GM23248 (cell line): Measurements from ENCODE around the gene DLL1. TPM values are rescaled to one million over a fixed set of nuclear protein-coding genes. Genes with fewer than 3 reads are reported as not detected.

Source experiments
- DNase-seq: peaks from one replicate; pipeline ENCODE4 v3.0.0-alpha.2; 2015
- H2AFZ ChIP-seq: fragments of 200-600 bp; sonication (generic); 2 replicates; pipeline ENCODE4 v1.6.1; 2016; ENCODE audit warnings: antibody characterized with exemption
- H3F3A ChIP-seq: fragments of 200-600 bp; sonication (generic); 2 replicates; pipeline ENCODE4 v1.6.1; 2016; ENCODE audit warnings: mild to moderate bottlenecking, antibody characterized with exemption, mixed run types; ENCODE audit not compliant: insufficient read depth
- H3K27ac ChIP-seq: fragments of 200-600 bp; sonication (generic); 2 replicates; pipeline ENCODE4 v1.5.1; 2016; ENCODE audit warnings: mild to moderate bottlenecking
- H3K27me3 ChIP-seq: fragments of 200-600 bp; sonication (generic); replicated peaks from 2 replicates; pipeline ENCODE4 v1.6.1; 2016; ENCODE audit warnings: mild to moderate bottlenecking; ENCODE audit not compliant: insufficient read depth
- H3K36me3 ChIP-seq: fragments of 200-600 bp; sonication (generic); 2 replicates; pipeline ENCODE4 v1.6.1; 2016; ENCODE audit warnings: low read depth, mild to moderate bottlenecking
- H3K4me1 ChIP-seq: fragments of 200-600 bp; sonication (generic); 2 replicates; pipeline ENCODE4 v1.6.1; 2016; ENCODE audit warnings: mild to moderate bottlenecking; ENCODE audit not compliant: insufficient read depth
- H3K4me2 ChIP-seq: fragments of 200-600 bp; sonication (generic); one replicate; pipeline ENCODE4 v1.6.1; 2016; ENCODE audit warnings: mild to moderate bottlenecking; ENCODE audit not compliant: unreplicated experiment
- H3K4me3 ChIP-seq: fragments of 200-600 bp; sonication (generic); 2 replicates; pipeline ENCODE4 v1.5.1; 2016; ENCODE audit warnings: mild to moderate bottlenecking
- H3K79me2 ChIP-seq: fragments of 200-600 bp; sonication (generic); 2 replicates; pipeline ENCODE4 v1.6.1; 2016; ENCODE audit warnings: mild to moderate bottlenecking; ENCODE audit not compliant: insufficient read depth
- H3K9ac ChIP-seq: fragments of 200-600 bp; sonication (generic); 2 replicates; pipeline ENCODE4 v1.6.1; 2016; ENCODE audit warnings: mild to moderate bottlenecking
- H3K9me2 ChIP-seq: fragments of 200-600 bp; sonication (generic); 2 replicates; pipeline ENCODE4 v1.6.1; 2016; ENCODE audit warnings: mixed run types, mild to moderate bottlenecking, moderate library complexity; ENCODE audit not compliant: insufficient read depth
- H3K9me3 ChIP-seq: fragments of 200-600 bp; sonication (generic); one replicate; pipeline ENCODE4 v1.6.1; 2017; ENCODE audit warnings: low read depth
- H4K20me1 ChIP-seq: fragments of 200-600 bp; sonication (generic); 2 replicates; pipeline ENCODE4 v1.6.0; 2016; ENCODE audit not compliant: insufficient read depth
- EZH2 ChIP-seq: fragments of 200-600 bp; sonication (generic); IDR thresholded peaks from 2 replicates; pipeline ENCODE4 v1.6.1; 2018; ENCODE audit warnings: antibody characterized with exemption, mild to moderate bottlenecking; ENCODE audit not compliant: insufficient read depth, poor library complexity, severe bottlenecking
- EZH2phosphoT487 ChIP-seq: fragments of 200-600 bp; sonication (generic); IDR thresholded peaks from 2 replicates; pipeline ENCODE4 v1.6.1; 2018; ENCODE audit warnings: antibody characterized with exemption, moderate library complexity, mild to moderate bottlenecking, low read depth; ENCODE audit not compliant: insufficient read depth
- WGBS, 2 experiments: methylation state at CpG; one replicate each; pipeline ENCODE4 v1.1.6; 2015 to 2017; ENCODE audit warnings: low lambda C conversion rate in 2 of 2, low coverage in 1 of 2; ENCODE audit errors: missing lambda C conversion rate in 2 of 2; 5-methylcytosine and 5-hydroxymethylcytosine counted together
- in situ Hi-C: fragments of 300-500 bp; cut with MboI; formaldehyde crosslinking; loops from 2 replicates; pipeline ENCODE4 v1.15.0; 2020
- polyA plus RNA-seq: library from polyadenylated mRNA; unstranded; fragments of >200 nt; fragmentation: Nextera tagmentation; extraction: Ambion mirVana; gene quantifications from 2 replicates; pipeline ENCODE4 v1.2.1, GENCODE V29; 2016
- total RNA-seq: library from RNA; depleted of rRNA; stranded (reverse); fragments of >200 nt; shearing (Covaris generic); gene quantifications from 2 replicates; pipeline ENCODE4 v1.2.3, GENCODE V29; 2014

DLL1 gene
- total and polyA plus RNA-seq, 2 experiments from 2014 or later: 0.68 to 0.86 TPM

DNA sequence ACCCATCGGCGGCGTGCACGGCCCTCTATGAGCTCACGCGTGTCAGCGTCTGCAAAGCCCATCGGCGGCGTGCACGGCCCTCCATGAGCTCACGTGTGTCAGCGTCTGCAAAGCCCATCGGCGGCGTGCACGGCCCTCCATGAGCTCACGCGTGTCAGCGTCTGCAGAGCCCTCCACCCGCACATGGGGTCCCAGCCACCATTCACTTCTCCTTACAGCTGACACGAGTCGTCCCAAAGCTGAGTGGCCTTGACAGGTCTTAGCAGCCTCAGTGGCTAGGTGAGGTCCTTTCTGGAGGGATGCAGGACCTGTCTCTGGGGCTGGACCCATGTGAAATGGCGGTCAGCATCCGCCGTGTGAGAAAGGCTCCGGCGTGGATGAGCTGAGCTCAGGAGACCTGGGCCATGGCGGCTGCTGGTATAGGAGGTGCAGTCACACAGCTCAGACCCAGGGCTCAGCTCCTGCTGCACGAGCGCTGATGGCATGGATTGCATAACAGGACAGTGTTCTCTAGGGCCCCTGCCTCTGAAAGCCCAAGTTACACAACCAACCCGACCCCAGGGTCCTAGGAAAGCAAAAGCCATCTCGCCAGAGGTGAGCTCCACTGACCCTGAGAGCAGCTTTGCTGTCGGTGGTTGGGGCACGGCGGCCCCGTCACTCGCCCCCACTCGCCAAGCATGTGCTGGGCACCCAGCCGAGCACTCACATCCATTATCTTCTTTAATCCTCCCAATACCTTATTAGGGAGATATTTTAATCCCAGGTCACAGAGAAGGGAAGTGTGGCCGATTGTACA is 38.9 kb downstream of the DLL1 start:
- Histone ChIP-seq H3K27me3 (peaks cover 15% of the 10 kb centered on the region), H3K36me3 (no peaks in the 10 kb centered on the region), H3K4me3 (no peak overlapping the region), H3K9ac (no peak overlapping the region), H2AFZ (no peak overlapping the region), H3F3A (no peaks in the 10 kb centered on the region), H3K9me3 (no peaks in the 10 kb centered on the region), H4K20me1 (no peaks in the 10 kb centered on the region), H3K27ac (no peak overlapping the region), H3K4me2 (no peak overlapping the region), H3K4me1 (no peaks in the 10 kb centered on the region), H3K9me2 (no peaks in the 10 kb centered on the region), H3K79me2 (no peaks in the 10 kb centered on the region)
- DNase-seq: no peak
- no peak for TF ChIP-seq EZH2phosphoT487
- TF ChIP-seq EZH2: no peak
- in situ Hi-C loops: no loop called here
- 77 to 80% methylated on average over 30 to 41 of the region's 41 CpGs for WGBS, 2 experiments

DNA sequence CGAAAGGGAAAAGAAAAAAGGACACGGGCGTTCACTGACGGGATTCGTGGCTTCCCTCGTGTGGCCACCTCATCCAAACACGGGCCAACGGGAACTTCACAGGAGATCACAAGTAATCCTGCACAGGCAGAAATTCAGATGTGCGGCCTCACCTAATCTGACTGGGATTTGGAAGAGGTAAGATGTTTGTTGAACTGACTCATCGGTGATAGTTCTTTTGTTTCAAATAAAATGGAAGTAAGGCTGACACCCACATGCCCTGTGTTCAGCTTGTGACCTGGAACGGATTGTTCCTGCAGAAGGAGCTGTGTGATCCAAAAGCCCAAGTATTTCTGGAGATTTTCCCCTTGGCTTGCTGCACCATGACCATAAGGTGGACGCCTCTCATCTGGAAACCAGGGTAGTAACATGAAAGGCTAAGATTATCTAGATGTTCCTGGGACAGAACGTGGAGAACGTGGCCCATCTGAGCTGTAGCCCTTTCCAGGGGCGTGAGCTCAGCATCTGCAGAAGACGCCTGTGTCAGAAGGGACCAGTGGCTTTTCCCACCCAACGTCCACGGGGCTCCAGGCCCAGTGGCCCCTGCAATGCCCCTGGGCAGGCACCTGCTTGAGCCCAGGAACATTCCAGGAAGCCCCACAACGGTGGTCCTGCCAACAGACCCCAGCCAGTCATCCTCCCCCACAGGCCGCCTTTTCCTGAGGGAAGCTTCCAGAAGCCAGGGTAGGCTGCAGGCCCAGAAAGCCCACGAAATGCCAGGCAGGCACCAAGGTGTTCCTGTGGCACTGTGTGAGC is 39.7 kb downstream of the DLL1 start:
- no peaks in the 10 kb centered on the region for H3F3A ChIP-seq
- H3K36me3 ChIP-seq: no peaks in the 10 kb centered on the region
- H3K27me3 ChIP-seq: peaks cover 15% of the 10 kb centered on the region
- no peak overlapping the region for H3K4me3 ChIP-seq
- no peaks in the 10 kb centered on the region for H3K4me1 ChIP-seq
- no peak overlapping the region for H3K27ac ChIP-seq
- WGBS, 2 experiments: 61 to 65% methylated on average over 21 of the region's 21 CpGs
- no peak overlapping the region for H3K4me2 ChIP-seq
- H2AFZ ChIP-seq: no peak overlapping the region
- H3K9ac ChIP-seq: no peak overlapping the region
- no peak for TF ChIP-seq EZH2phosphoT487
- no peak for TF ChIP-seq EZH2
- no peaks in the 10 kb centered on the region for H4K20me1 ChIP-seq
- H3K9me2 ChIP-seq: no peaks in the 10 kb centered on the region
- no peak for DNase-seq
- no peaks in the 10 kb centered on the region for H3K9me3 ChIP-seq
- in situ Hi-C loops: no loop called here
- H3K79me2 ChIP-seq: no peaks in the 10 kb centered on the region

DNA sequence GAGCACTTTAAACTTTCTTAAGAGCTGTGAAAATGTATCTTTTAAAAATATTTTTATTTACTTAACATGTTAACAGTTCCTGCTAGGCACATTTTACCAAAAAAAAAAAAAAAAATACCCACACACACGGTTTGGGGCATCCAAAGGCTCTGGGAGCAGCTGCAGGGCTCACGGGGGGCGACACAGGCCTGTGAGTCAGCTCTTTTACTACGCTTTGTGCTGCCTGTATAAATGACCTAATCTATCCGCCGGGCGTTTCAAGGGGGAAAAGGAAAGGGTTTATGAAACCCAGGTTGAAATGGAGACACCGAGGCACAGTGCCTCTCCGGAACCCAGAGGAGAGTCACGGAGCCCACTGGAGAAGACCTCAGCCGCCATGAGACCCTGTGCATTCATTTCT is 40.4 kb downstream of the DLL1 start:
- DNase-seq: no peak
- no peaks in the 10 kb centered on the region for H3K36me3 ChIP-seq
- H3K79me2 ChIP-seq: no peaks in the 10 kb centered on the region
- in situ Hi-C loops: no loop called here
- H3K27ac ChIP-seq: no peak overlapping the region
- no peak overlapping the region for H3K9ac ChIP-seq
- no peaks in the 10 kb centered on the region for H3F3A ChIP-seq
- H3K4me2 ChIP-seq: no peak overlapping the region
- 80 to 81% methylated on average over 11 of the region's 11 CpGs for WGBS, 2 experiments
- H3K9me3 ChIP-seq: no peaks in the 10 kb centered on the region
- H3K9me2 ChIP-seq: no peaks in the 10 kb centered on the region
- no peak overlapping the region for H2AFZ ChIP-seq
- TF ChIP-seq EZH2phosphoT487 (no peak), EZH2 (no peak)
- no peak overlapping the region for H3K4me3 ChIP-seq
- H4K20me1 ChIP-seq: no peaks in the 10 kb centered on the region
- H3K4me1 ChIP-seq: no peaks in the 10 kb centered on the region
- H3K27me3 ChIP-seq: peaks cover 15% of the 10 kb centered on the region

DNA sequence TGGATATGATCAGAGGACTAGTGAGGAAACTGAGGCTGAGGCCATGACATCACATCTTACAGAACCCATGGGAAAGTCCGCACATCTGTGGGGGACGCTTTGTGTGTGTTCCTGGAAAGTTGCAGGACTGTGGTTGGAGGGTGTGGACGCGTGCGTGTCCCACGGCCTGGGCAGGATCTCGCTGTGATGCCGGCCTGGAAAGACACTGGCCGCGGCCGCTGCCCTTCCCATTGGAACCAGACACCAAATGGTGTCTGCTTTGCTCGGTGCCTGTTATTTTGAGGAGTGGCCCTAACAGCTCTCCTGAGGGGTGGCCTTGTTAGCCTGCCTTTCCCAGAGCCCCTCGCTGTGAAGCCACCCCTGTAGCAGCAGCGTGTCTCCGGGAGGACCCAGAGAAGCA is 41.1 kb downstream of the DLL1 start:
- in situ Hi-C loops: no loop called here
- no peak overlapping the region for H3K4me2 ChIP-seq
- H3K79me2 ChIP-seq: no peaks in the 10 kb centered on the region
- no peaks in the 10 kb centered on the region for H3K9me3 ChIP-seq
- no peak overlapping the region for H3K9ac ChIP-seq
- DNase-seq: no peak
- no peak overlapping the region for H3K4me3 ChIP-seq
- H4K20me1 ChIP-seq: no peaks in the 10 kb centered on the region
- H3F3A ChIP-seq: no peaks in the 10 kb centered on the region
- no peak overlapping the region for H3K27ac ChIP-seq
- H3K9me2 ChIP-seq: no peaks in the 10 kb centered on the region
- TF ChIP-seq EZH2phosphoT487 (no peak), EZH2 (no peak)
- H3K36me3 ChIP-seq: no peaks in the 10 kb centered on the region
- H3K4me1 ChIP-seq: no peaks in the 10 kb centered on the region
- H3K27me3 ChIP-seq: peaks cover 15% of the 10 kb centered on the region
- WGBS, 2 experiments: 78 to 84% methylated on average over 13 to 15 of the region's 15 CpGs
- H2AFZ ChIP-seq: no peak overlapping the region
